ENCODE results near the gene ATG4C.

ATG4C gene

GRCh38 chr1:62904856-62905225, 120.9 kb downstream of the ATG4C start:
- DNase-seq (ENCODE audit: low read depth in 3 of 3) = no peak

GRCh38 chr1:62905309-62905708, 121.4 kb downstream of the ATG4C start:
- no peak for DNase-seq (ENCODE audit: low read depth in 3 of 3)

GRCh38 chr1:62905872-62906271, 121.9 kb downstream of the ATG4C start:
- no peak for DNase-seq (ENCODE audit: low read depth in 3 of 3)

- DNase-seq (ENCODE audit: low read depth in 3 of 3) = no peak
Measured at GRCh38 chr1:62906428-62906886, 122.5 kb downstream of the ATG4C start.

- no peak for DNase-seq (ENCODE audit: low read depth in 3 of 3)
Measured at GRCh38 chr1:62908168-62908695, 124.3 kb downstream of the ATG4C start.

GRCh38 chr1:62912028-62912638, 128.2 kb downstream of the ATG4C start:
- no peak for DNase-seq (ENCODE audit: low read depth in 3 of 3)
